HCT116 (cell line): ENCODE results near the gene RFTN2.

Experiments
- CBX3 ChIP-seq: IDR thresholded peaks from 2 replicates; pipeline ENCODE4 v1.6.1; 2012; ENCODE audit warnings: low read depth
- CTCF ChIP-seq, 3 experiments: fragments of 200-600 bp in 1 of 3; sonication (generic) in 1 of 3; IDR thresholded peaks in 2 of 3; conservative IDR thresholded peaks in 1 of 3; 2 replicates each; pipeline ENCODE4 v1.5.1; 2012 to 2017; ENCODE audit warnings: low read depth in 2 of 3, low read length in 2 of 3, antibody characterized with exemption in 1 of 3, borderline replicate concordance in 1 of 3, control low read depth in 1 of 3, mild to moderate bottlenecking in 1 of 3, mixed read lengths in 1 of 3, mixed run types in 1 of 3, moderate library complexity in 1 of 3; ENCODE audit not compliant: insufficient read depth in 1 of 3
- SP1 ChIP-seq: IDR thresholded peaks from 2 replicates; pipeline ENCODE4 v1.6.1; 2012; ENCODE audit warnings: low read depth
- TF ChIP-seq, protein P1 (sequence below): IDR thresholded peaks from 2 replicates; pipeline ENCODE4 v1.6.1; 2012; ENCODE audit warnings: low read depth

GRCh38 chr2:197599285-197599965 lies 76.0 kb downstream of the RFTN2 start:
- peak in 1 of 3 experiments; percentile 40; a peak in 3 of 6 replicates for TF ChIP-seq CTCF (IDR thresholded peaks at IDR 0.05 in 2 of 3, conservative IDR thresholded peaks at IDR 0.05 in 1 of 3; ENCODE audit: borderline replicate concordance in 1 of 3, insufficient read depth in 1 of 3, low read depth in 2 of 3, low read length in 2 of 3)
- TF ChIP-seq, protein P1, sequence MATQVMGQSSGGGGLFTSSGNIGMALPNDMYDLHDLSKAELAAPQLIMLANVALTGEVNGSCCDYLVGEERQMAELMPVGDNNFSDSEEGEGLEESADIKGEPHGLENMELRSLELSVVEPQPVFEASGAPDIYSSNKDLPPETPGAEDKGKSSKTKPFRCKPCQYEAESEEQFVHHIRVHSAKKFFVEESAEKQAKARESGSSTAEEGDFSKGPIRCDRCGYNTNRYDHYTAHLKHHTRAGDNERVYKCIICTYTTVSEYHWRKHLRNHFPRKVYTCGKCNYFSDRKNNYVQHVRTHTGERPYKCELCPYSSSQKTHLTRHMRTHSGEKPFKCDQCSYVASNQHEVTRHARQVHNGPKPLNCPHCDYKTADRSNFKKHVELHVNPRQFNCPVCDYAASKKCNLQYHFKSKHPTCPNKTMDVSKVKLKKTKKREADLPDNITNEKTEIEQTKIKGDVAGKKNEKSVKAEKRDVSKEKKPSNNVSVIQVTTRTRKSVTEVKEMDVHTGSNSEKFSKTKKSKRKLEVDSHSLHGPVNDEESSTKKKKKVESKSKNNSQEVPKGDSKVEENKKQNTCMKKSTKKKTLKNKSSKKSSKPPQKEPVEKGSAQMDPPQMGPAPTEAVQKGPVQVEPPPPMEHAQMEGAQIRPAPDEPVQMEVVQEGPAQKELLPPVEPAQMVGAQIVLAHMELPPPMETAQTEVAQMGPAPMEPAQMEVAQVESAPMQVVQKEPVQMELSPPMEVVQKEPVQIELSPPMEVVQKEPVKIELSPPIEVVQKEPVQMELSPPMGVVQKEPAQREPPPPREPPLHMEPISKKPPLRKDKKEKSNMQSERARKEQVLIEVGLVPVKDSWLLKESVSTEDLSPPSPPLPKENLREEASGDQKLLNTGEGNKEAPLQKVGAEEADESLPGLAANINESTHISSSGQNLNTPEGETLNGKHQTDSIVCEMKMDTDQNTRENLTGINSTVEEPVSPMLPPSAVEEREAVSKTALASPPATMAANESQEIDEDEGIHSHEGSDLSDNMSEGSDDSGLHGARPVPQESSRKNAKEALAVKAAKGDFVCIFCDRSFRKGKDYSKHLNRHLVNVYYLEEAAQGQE, result no peak
- no peak for TF ChIP-seq SP1
- TF ChIP-seq CBX3, result no peak
